B cell (primary cell): ENCODE measurements around the gene PPP2R2D. TPM values are rescaled to one million over a fixed set of nuclear protein-coding genes. Genes with fewer than 3 reads are reported as not detected.

ENCODE experiments used
- ATAC-seq: fragments of 200-7000 bp; cut with Tn5 transposase; one replicate; pipeline ENCODE4 v1.10.0; 2021; ENCODE audit warnings: low read depth, mild to moderate bottlenecking, moderate number of reproducible peaks, moderate library complexity
- CTCF ChIA-PET: fragments of 350-600 bp; sonication (Branson Sonifier 250); formaldehyde crosslinking; loops from one replicate; lab custom pipeline; 2021; ENCODE audit warnings: antibody characterized with exemption, inconsistent platforms; lab: Charles Lee
- POLR2A ChIA-PET: fragments of 350-600 bp; sonication (Branson Sonifier 250); formaldehyde crosslinking; loops from one replicate; lab custom pipeline; 2021; ENCODE audit warnings: antibody characterized with exemption; lab: Charles Lee
- DNase-seq: peaks from one replicate; pipeline ENCODE4 v3.0.0; 2013
- H2AFZ ChIP-seq: 2 replicates; pipeline ENCODE4 v1.6.1; 2012; ENCODE audit warnings: mild to moderate bottlenecking, low read depth, low read length; ENCODE audit not compliant: insufficient read depth, poor library complexity, severe bottlenecking
- H3K27ac ChIP-seq, 2 donors: 1 replicate in 1 of 2; 2 replicates in 1 of 2; pipeline ENCODE4 v1.5.1; 2012 to 2013; ENCODE audit warnings: low read length in 2 of 2, mild to moderate bottlenecking in 2 of 2, moderate library complexity in 1 of 2
- H3K27me3 ChIP-seq, 4 experiments: fragments of 200-600 bp in 1 of 4; sonication (generic) in 1 of 4; replicated peaks in 1 of 4; 1 replicate in 2 of 4; 2 replicates in 2 of 4; pipeline versions ENCODE4 v1.6.1 to v1.7.0; 2013 to 2016; ENCODE audit warnings: low read length in 3 of 4, mild to moderate bottlenecking in 2 of 4, mixed read lengths in 1 of 4, moderate library complexity in 1 of 4; ENCODE audit not compliant: insufficient read depth in 4 of 4, control insufficient read depth in 3 of 4; ENCODE audit errors: control extremely low read depth in 1 of 4
- H3K36me3 ChIP-seq, 2 experiments: replicated peaks in 1 of 2; 1 replicate in 1 of 2; 2 replicates in 1 of 2; pipeline versions ENCODE4 v1.6.1 to v1.7.1; 2013; ENCODE audit warnings: low read length in 1 of 2; ENCODE audit not compliant: insufficient read depth in 2 of 2, control insufficient read depth in 1 of 2; ENCODE audit errors: control extremely low read depth in 1 of 2, extremely low read depth in 1 of 2
- H3K4me1 ChIP-seq, 2 donors: fragments of 200-600 bp in 1 of 2; sonication (generic) in 1 of 2; 1 replicate in 1 of 2; 2 replicates in 1 of 2; pipeline versions ENCODE4 v1.5.1 to v1.6.1; 2013 to 2017; ENCODE audit warnings: low read length in 2 of 2; ENCODE audit not compliant: control insufficient read depth in 2 of 2, insufficient read depth in 2 of 2
- H3K4me2 ChIP-seq: replicated peaks from 2 replicates; pipeline ENCODE3; 2012; ENCODE audit warnings: mild to moderate bottlenecking, low read depth, low read length; ENCODE audit not compliant: poor library complexity, severe bottlenecking
- H3K4me3 ChIP-seq, 5 experiments: fragments of 200-600 bp in 1 of 5; sonication (generic) in 1 of 5; 1 replicate in 3 of 5; 2 replicates in 2 of 5; pipeline versions ENCODE4 v1.5.1 to v1.7.0; 2011 to 2016; ENCODE audit warnings: low read length in 4 of 5, mild to moderate bottlenecking in 4 of 5, low read depth in 2 of 5, control low read depth in 1 of 5, moderate library complexity in 1 of 5; ENCODE audit not compliant: insufficient read depth in 1 of 5; ENCODE audit errors: control extremely low read depth in 1 of 5, extremely low read depth in 1 of 5
- H3K79me2 ChIP-seq: fragments of 200-600 bp; sonication (generic); one replicate; pipeline ENCODE4 v1.6.0; 2016; ENCODE audit warnings: low read length; ENCODE audit not compliant: control insufficient read depth, insufficient read depth
- H3K9ac ChIP-seq: fragments of 200-600 bp; sonication (generic); 2 replicates; pipeline ENCODE4 v1.6.1; 2017; ENCODE audit warnings: mild to moderate bottlenecking, low read length, moderate library complexity
- H3K9me3 ChIP-seq, 3 donors: one replicate each; pipeline versions ENCODE4 v1.6.1 to v1.7.1; 2013; ENCODE audit warnings: low read length in 2 of 3; ENCODE audit not compliant: control insufficient read depth in 2 of 3, insufficient read depth in 1 of 3; ENCODE audit errors: control extremely low read depth in 1 of 3
- H4K20me1 ChIP-seq: 2 replicates; pipeline ENCODE4 v1.6.0; 2012; ENCODE audit warnings: mild to moderate bottlenecking, low read length; ENCODE audit not compliant: insufficient read depth, control insufficient read depth, poor library complexity, severe bottlenecking
- H3K27ac Mint-ChIP-seq: one replicate; pipeline ENCODE4 v1.8.0; 2021; ENCODE audit warnings: mixed read lengths
- H3K27me3 Mint-ChIP-seq: one replicate; pipeline ENCODE4 v1.8.0; 2021; ENCODE audit warnings: mixed read lengths
- H3K4me1 Mint-ChIP-seq: one replicate; pipeline ENCODE4 v1.8.0; 2021; ENCODE audit warnings: mixed read lengths
- H3K4me3 Mint-ChIP-seq: one replicate; pipeline ENCODE4 v1.8.0; 2021; ENCODE audit warnings: mixed read lengths
- H3K9me3 Mint-ChIP-seq: one replicate; pipeline ENCODE4 v1.8.0; 2022; ENCODE audit warnings: mixed read lengths; ENCODE audit not compliant: insufficient read depth
- EZH2 ChIP-seq: IDR thresholded peaks from 2 replicates; pipeline ENCODE4 v1.6.1; 2012; ENCODE audit warnings: borderline replicate concordance, low read depth, mild to moderate bottlenecking, moderate library complexity, low read length; ENCODE audit not compliant: insufficient read depth, poor library complexity, severe bottlenecking
- WGBS: methylation state at CpG from one replicate; pipeline ENCODE4 v1.1.5; 2013; ENCODE audit warnings: missing lambda C conversion rate; ENCODE audit not compliant: insufficient coverage; 5-methylcytosine and 5-hydroxymethylcytosine counted together
- intact Hi-C: fragments of 100-400 bp; cut with micrococcal nuclease; formaldehyde crosslinking; loops from one replicate; pipeline ENCODE4 v1.10.0; 2022
- polyA plus RNA-seq: library from polyadenylated mRNA; depleted of rRNA; stranded (reverse); fragments of >200 nt; gene quantifications from 2 replicates; pipeline ENCODE4 v1.2.3, GENCODE V29; 2012
- total RNA-seq, 2 donors: library from RNA; stranded (reverse); fragments of 120-200 nt in 1 of 2; gene quantifications; 1 replicate in 1 of 2; 2 replicates in 1 of 2; pipeline versions ENCODE4 v1.2.3 to v1.2.4, GENCODE V29; 2013 to 2022
- TF ChIP-seq, protein P1 (sequence below): fragments of 200-600 bp; IDR thresholded peaks from one replicate; pipeline ENCODE4 v1.8.0; 2022; ENCODE audit warnings: antibody characterized with exemption, mild to moderate bottlenecking

PPP2R2D gene
- total and polyA plus RNA-seq, 2 donors (not counting 1 experiment from before 2014, with no cell fraction given): 25.8 to 45.6 TPM

DNA sequence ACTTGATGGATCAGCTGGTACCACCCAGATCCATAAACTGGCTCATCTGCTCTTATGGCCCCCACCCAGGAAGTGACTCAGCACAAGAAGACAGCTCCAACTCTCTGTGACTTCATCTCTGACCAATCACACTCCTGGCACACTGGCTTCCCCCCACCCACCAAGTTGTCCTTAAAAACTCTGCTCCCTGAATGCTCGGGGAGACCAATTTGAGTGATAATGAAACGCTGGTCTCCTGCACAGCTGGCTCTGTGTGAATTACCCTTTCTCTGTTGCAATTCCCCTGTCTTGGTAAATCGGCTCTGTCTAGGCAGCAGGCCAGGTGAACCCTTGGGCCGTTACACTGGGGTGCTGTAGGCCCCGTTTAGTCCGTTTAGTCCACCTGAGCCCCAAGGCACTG lies 104.3 kb downstream of the PPP2R2D start:
- no peak for DNase-seq
- Histone ChIP-seq H3K4me1 (no peaks in the 10 kb centered on the region), H2AFZ (no peak overlapping the region), H4K20me1 (no peaks in the 10 kb centered on the region), H3K79me2 (no peaks in the 10 kb centered on the region), H3K4me3 (no peak overlapping the region), H3K36me3 (no peaks in the 10 kb centered on the region), H3K27ac (no peak overlapping the region), H3K4me2 (no peak overlapping the region), H3K9me3 (peaks cover 0 to 5% (median 0%) of the 10 kb centered on the region in 3 donors), H3K9ac (no peak overlapping the region), H3K27me3 (peaks cover 0 to 2% (median 0%) of the 10 kb centered on the region in 4 experiments)
- 93% methylated on average over 6 of the region's 6 CpGs for WGBS
- TF ChIP-seq EZH2: no peak
- TF ChIP-seq, protein P1, sequence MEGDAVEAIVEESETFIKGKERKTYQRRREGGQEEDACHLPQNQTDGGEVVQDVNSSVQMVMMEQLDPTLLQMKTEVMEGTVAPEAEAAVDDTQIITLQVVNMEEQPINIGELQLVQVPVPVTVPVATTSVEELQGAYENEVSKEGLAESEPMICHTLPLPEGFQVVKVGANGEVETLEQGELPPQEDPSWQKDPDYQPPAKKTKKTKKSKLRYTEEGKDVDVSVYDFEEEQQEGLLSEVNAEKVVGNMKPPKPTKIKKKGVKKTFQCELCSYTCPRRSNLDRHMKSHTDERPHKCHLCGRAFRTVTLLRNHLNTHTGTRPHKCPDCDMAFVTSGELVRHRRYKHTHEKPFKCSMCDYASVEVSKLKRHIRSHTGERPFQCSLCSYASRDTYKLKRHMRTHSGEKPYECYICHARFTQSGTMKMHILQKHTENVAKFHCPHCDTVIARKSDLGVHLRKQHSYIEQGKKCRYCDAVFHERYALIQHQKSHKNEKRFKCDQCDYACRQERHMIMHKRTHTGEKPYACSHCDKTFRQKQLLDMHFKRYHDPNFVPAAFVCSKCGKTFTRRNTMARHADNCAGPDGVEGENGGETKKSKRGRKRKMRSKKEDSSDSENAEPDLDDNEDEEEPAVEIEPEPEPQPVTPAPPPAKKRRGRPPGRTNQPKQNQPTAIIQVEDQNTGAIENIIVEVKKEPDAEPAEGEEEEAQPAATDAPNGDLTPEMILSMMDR: no peak
- peaks cover 30% of the 10 kb centered on the region for H3K27me3 Mint-ChIP-seq
- no peaks in the 10 kb centered on the region for H3K9me3 Mint-ChIP-seq
- no peak overlapping the region for H3K4me3 Mint-ChIP-seq
- no peaks in the 10 kb centered on the region for H3K4me1 Mint-ChIP-seq
- no peak for ATAC-seq
- ChIA-PET POLR2A (no interaction called here), CTCF (interaction anchor here (1.0 kb wide), 1 partner anchor 18 kb away, joined by 3 read pairs; no protein-coding TSS in a partner anchor)
- no peak overlapping the region for H3K27ac Mint-ChIP-seq
- intact Hi-C loops: no loop called here

DNA sequence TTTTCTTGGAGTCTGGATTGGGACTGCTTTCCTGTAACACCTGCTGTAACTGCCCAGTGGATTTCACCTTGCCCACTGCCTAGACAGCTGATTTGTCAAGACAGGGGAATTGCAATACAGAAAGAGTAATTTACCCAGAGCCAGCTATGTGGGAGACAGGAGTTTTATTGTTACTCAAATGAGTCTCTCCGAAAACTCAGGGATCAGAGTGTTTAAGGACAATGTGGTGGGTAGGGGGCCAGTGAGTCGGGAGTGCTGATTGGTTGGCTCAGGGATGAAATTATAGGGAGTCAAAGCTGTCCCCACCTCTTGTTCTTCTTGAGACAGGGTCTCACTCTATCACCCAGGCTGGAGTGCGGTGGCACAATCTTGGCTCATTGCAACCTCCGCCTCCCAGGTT lies 106.2 kb downstream of the PPP2R2D start:
- H3K4me1 ChIP-seq: no peaks in the 10 kb centered on the region
- no peak overlapping the region for H2AFZ ChIP-seq
- ChIA-PET CTCF (no interaction called here), POLR2A (no interaction called here)
- Mint-ChIP-seq H3K27ac (no peak overlapping the region), H3K4me1 (no peaks in the 10 kb centered on the region), H3K27me3 (peaks cover 33% of the 10 kb centered on the region), H3K4me3 (no peak overlapping the region), H3K9me3 (no peaks in the 10 kb centered on the region)
- intact Hi-C loops: no loop called here
- H3K79me2 ChIP-seq: no peaks in the 10 kb centered on the region
- no peak overlapping the region for H3K4me2 ChIP-seq
- WGBS: 91% methylated on average over 4 of the region's 4 CpGs
- no peak overlapping the region for H3K27ac ChIP-seq
- no peak for ATAC-seq
- H4K20me1 ChIP-seq: no peaks in the 10 kb centered on the region
- TF ChIP-seq, protein P1: no peak
- no peak for TF ChIP-seq EZH2
- H3K9ac ChIP-seq: no peak overlapping the region
- H3K9me3 ChIP-seq: peaks cover 0 to 5% (median 0%) of the 10 kb centered on the region in 3 donors
- peaks cover 0 to 2% (median 0%) of the 10 kb centered on the region in 4 experiments for H3K27me3 ChIP-seq
- no peaks in the 10 kb centered on the region for H3K36me3 ChIP-seq
- no peak for DNase-seq
- H3K4me3 ChIP-seq: no peak overlapping the region
